OCI-LY7 (cell line): ENCODE measurements around the gene ZNF519. TPM values are rescaled to one million over a fixed set of nuclear protein-coding genes. Genes with fewer than 3 reads are reported as not detected.

Source experiments
- BruUV-seq: library from RNA; stranded (reverse); fragments of 400-500 nt; replicated peaks from 2 replicates; lab custom pipeline; 2021; lab: Mats Ljungman, UMichigan
- CTCF ChIA-PET: fragments of 300-600 bp; sonication (Branson Sonifier 250); formaldehyde crosslinking; loops from one replicate; lab custom pipeline; 2022; ENCODE audit warnings: antibody characterized with exemption; ENCODE audit not compliant: unreplicated experiment; lab: Charles Lee
- POLR2A ChIA-PET: fragments of 300-600 bp; sonication (Branson Sonifier 250); formaldehyde crosslinking; loops from one replicate; lab custom pipeline; 2022; ENCODE audit warnings: antibody characterized with exemption; lab: Charles Lee
- DNase-seq: peaks from one replicate; pipeline ENCODE4 v3.0.0-alpha.2; 2015; ENCODE audit warnings: low spot score
- H2AFZ ChIP-seq: fragments of 200-600 bp; sonication (generic), shearing (Covaris generic); 2 replicates; pipeline ENCODE4 v1.6.1; 2014; ENCODE audit warnings: mild to moderate bottlenecking, antibody characterized with exemption, low read length, moderate library complexity
- H3K27ac ChIP-seq: fragments of 200-600 bp; sonication (generic); 2 replicates; pipeline ENCODE4 v1.5.1; 2014; ENCODE audit warnings: mixed run types, low read depth, mild to moderate bottlenecking, moderate library complexity, low read length, inconsistent platforms; ENCODE audit not compliant: poor library complexity, severe bottlenecking
- H3K36me3 ChIP-seq: fragments of 200-600 bp; sonication (generic); 2 replicates; pipeline ENCODE4 v1.6.1; 2014; ENCODE audit warnings: mild to moderate bottlenecking, antibody characterized with exemption, low read length, moderate library complexity, mixed read lengths; ENCODE audit not compliant: insufficient read depth
- H3K4me1 ChIP-seq: fragments of 200-600 bp; sonication (generic); 2 replicates; pipeline ENCODE4 v1.5.1; 2014; ENCODE audit warnings: mild to moderate bottlenecking, low read length; ENCODE audit not compliant: insufficient read depth, poor library complexity, severe bottlenecking
- H3K4me2 ChIP-seq: fragments of 200-600 bp; sonication (generic); 2 replicates; pipeline ENCODE4 v1.6.1; 2014; ENCODE audit warnings: mild to moderate bottlenecking, low read length
- H3K4me3 ChIP-seq: fragments of 200-600 bp; sonication (generic); 2 replicates; pipeline ENCODE4 v1.5.1; 2014; ENCODE audit warnings: mild to moderate bottlenecking, low read depth, low read length; ENCODE audit not compliant: poor library complexity, severe bottlenecking
- H3K79me2 ChIP-seq: fragments of 200-600 bp; sonication (generic); 2 replicates; pipeline ENCODE4 v1.6.1; 2016; ENCODE audit warnings: low read depth, mild to moderate bottlenecking, low read length, moderate library complexity, mixed read lengths; ENCODE audit not compliant: insufficient read depth
- H3K9me2 ChIP-seq: fragments of 200-600 bp; sonication (generic); 2 replicates; pipeline ENCODE4 v1.6.1; 2016; ENCODE audit warnings: mild to moderate bottlenecking, low read length, mixed read lengths; ENCODE audit not compliant: insufficient read depth
- H3K9me3 ChIP-seq: fragments of 200-600 bp; sonication (generic); 2 replicates; pipeline ENCODE4 v1.6.1; 2014; ENCODE audit warnings: mild to moderate bottlenecking, mixed run types, low read length, mixed read lengths
- H4K20me1 ChIP-seq: fragments of 200-600 bp; sonication (generic); 2 replicates; pipeline ENCODE4 v1.6.1; 2014; ENCODE audit warnings: mild to moderate bottlenecking, antibody characterized with exemption, low read length, moderate library complexity, mixed read lengths; ENCODE audit not compliant: insufficient read depth
- EZH2phosphoT487 ChIP-seq: fragments of 200-600 bp; sonication (generic); IDR thresholded peaks from 2 replicates; pipeline ENCODE4 v1.6.1; 2018; ENCODE audit warnings: low read depth, borderline replicate concordance, mild to moderate bottlenecking, mixed run types, antibody characterized with exemption, low read length, moderate library complexity, mixed read lengths
- intact Hi-C: fragments of 100-400 bp; cut with micrococcal nuclease; formaldehyde crosslinking; loops from one replicate; pipeline ENCODE4 v1.10.0; 2022; ENCODE audit not compliant: unreplicated experiment
- total RNA-seq, 2 experiments: library from RNA; depleted of rRNA in 1 of 2; stranded (reverse); fragments of >200 nt in 1 of 2; shearing (Covaris generic) in 1 of 2; gene quantifications; 2 replicates each; pipeline ENCODE4 v1.2.3, GENCODE V29; 2014 to 2022
- TF ChIP-seq, protein P1 (sequence below): fragments of 200-600 bp; sonication (generic); conservative IDR thresholded peaks from 2 replicates; pipeline ENCODE4 v1.5.1; 2014; ENCODE audit warnings: mild to moderate bottlenecking, antibody characterized with exemption, low read length, moderate library complexity, mixed read lengths

ZNF519 gene
- total RNA-seq, 2 experiments from 2014 or later: 52.7 to 57.6 TPM

DNA sequence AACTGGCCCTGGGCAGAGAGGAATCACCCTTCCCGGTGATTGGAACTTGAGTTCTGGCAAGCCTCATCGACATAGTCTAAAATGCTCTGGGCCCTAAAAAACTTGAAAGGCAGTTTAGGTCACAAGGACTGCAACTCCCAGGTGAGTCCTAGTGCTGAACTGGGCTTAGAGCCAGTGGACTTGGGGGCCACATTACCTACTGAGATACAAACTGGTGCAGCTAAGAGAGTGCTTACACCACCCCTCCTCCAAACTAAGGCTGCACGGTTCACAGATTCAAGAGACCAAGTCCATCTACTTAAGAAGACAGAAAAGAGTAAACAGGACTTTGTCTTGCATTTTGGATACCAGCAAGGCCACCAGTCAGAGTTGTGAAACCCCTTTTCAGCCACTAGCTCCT lies 25.3 kb downstream of the ZNF519 start:
- Histone ChIP-seq H3K4me1 (no peaks in the 10 kb centered on the region), H4K20me1 (no peaks in the 10 kb centered on the region), H3K4me2 (no peak overlapping the region), H2AFZ (no peak overlapping the region), H3K36me3 (peaks cover 52% of the 10 kb centered on the region), H3K4me3 (no peak overlapping the region), H3K27ac (no peak overlapping the region), H3K9me2 (no peaks in the 10 kb centered on the region), H3K79me2 (peaks cover 29% of the 10 kb centered on the region; the same call in 1 of the 2 replicates), H3K9me3 (peaks cover 75% of the 10 kb centered on the region)
- ChIA-PET CTCF (no interaction called here), POLR2A (no interaction called here)
- BruUV-seq: no TSS peak
- intact Hi-C loops: no loop called here
- DNase-seq: no peak
- TF ChIP-seq, protein P1, sequence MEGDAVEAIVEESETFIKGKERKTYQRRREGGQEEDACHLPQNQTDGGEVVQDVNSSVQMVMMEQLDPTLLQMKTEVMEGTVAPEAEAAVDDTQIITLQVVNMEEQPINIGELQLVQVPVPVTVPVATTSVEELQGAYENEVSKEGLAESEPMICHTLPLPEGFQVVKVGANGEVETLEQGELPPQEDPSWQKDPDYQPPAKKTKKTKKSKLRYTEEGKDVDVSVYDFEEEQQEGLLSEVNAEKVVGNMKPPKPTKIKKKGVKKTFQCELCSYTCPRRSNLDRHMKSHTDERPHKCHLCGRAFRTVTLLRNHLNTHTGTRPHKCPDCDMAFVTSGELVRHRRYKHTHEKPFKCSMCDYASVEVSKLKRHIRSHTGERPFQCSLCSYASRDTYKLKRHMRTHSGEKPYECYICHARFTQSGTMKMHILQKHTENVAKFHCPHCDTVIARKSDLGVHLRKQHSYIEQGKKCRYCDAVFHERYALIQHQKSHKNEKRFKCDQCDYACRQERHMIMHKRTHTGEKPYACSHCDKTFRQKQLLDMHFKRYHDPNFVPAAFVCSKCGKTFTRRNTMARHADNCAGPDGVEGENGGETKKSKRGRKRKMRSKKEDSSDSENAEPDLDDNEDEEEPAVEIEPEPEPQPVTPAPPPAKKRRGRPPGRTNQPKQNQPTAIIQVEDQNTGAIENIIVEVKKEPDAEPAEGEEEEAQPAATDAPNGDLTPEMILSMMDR: no peak
- TF ChIP-seq EZH2phosphoT487: no peak

GRCh38 chr18:14104906-14105748 lies 27.1 kb downstream of the ZNF519 start:
- no peaks in the 10 kb centered on the region for H4K20me1 ChIP-seq
- no peak overlapping the region for H3K4me3 ChIP-seq
- TF ChIP-seq, protein P1: no peak
- TF ChIP-seq EZH2phosphoT487: no peak
- H2AFZ ChIP-seq: no peak overlapping the region
- H3K4me2 ChIP-seq: no peak overlapping the region
- no peak overlapping the region for H3K27ac ChIP-seq
- peaks cover 69% of the 10 kb centered on the region for H3K9me3 ChIP-seq
- no peak for DNase-seq
- ChIA-PET CTCF (no interaction called here), POLR2A (interaction anchor here (1.3 kb wide), 1 partner anchor 291 kb away, joined by 3 read pairs; no protein-coding TSS in a partner anchor)
- no peaks in the 10 kb centered on the region for H3K4me1 ChIP-seq
- peaks cover 53% of the 10 kb centered on the region for H3K36me3 ChIP-seq
- H3K9me2 ChIP-seq: no peaks in the 10 kb centered on the region
- BruUV-seq: no TSS peak
- intact Hi-C loops: no loop called here
- peaks cover 21% of the 10 kb centered on the region; the same call in 1 of the 2 replicates for H3K79me2 ChIP-seq

- intact Hi-C loops: no loop called here
- no peaks in the 10 kb centered on the region for H3K4me1 ChIP-seq
- ChIA-PET POLR2A (no interaction called here), CTCF (no interaction called here)
- no peak overlapping the region for H3K4me3 ChIP-seq
- H3K9me3 ChIP-seq: peaks cover 59% of the 10 kb centered on the region
- no peak overlapping the region for H3K27ac ChIP-seq
- no peak overlapping the region for H3K4me2 ChIP-seq
- TF ChIP-seq, protein P1: no peak
- no peak for TF ChIP-seq EZH2phosphoT487
- BruUV-seq: no TSS peak
- H3K36me3 ChIP-seq: peaks cover 51% of the 10 kb centered on the region
- H3K79me2 ChIP-seq: peaks cover 12% of the 10 kb centered on the region; the same call in 1 of the 2 replicates
- H2AFZ ChIP-seq: no peak overlapping the region
- no peaks in the 10 kb centered on the region for H4K20me1 ChIP-seq
- no peak for DNase-seq
- no peaks in the 10 kb centered on the region for H3K9me2 ChIP-seq
Observed at GRCh38 chr18:14104201-14104600, 28.0 kb downstream of the ZNF519 start.
